ENCODE measurements around the gene INTS3. TPM values are rescaled to one million over a fixed set of nuclear protein-coding genes. Genes with fewer than 3 reads are reported as not detected.

INTS3 gene
- total and polyA plus RNA-seq, 11 donors, result 19.6 to 41.8 (median 30.7) TPM

- no peaks in the 10 kb centered on the region for H3K27me3 ChIP-seq
- TF ChIP-seq CTCF (IDR thresholded peaks at IDR 0.05) (peak; percentile 20 to 69 (median 54)), POLR2A (IDR thresholded peaks at IDR 0.05) (no peak)
- DNase-seq (peak in 1 of 5 donors; percentile 72), ATAC-seq (peak in 1 of 4 donors; percentile 45)
- peak overlapping the region; percentile 1 to 95 (median 82) for H3K27ac ChIP-seq
- H3K9me3 ChIP-seq, result no peaks in the 10 kb centered on the region
- peaks cover 8 to 89% (median 56%) of the 10 kb centered on the region in 12 donors for H3K4me1 ChIP-seq
- H3K4me3 ChIP-seq, result no peak overlapping the region
- WGBS, 4 donors, result 59 to 72% (median 63%) methylated on average over 17 to 21 of the region's 21 CpGs
- intact Hi-C loops (cut with DNase I), result loop anchor here in 9 of 10 donors (1.0 to 5.0 kb wide), 7 partner anchors 21 to 200 kb away; partner anchors contain the start of gene NPR1 (in 7 of the 9)
- peaks cover 0 to 60% (median 51%) of the 10 kb centered on the region in 9 donors for H3K36me3 ChIP-seq
Measured at GRCh38 chr1:153771841-153772593, 44.2 kb downstream of the INTS3 start.

- WGBS, 4 donors, result 52 to 68% (median 58%) methylated on average over 10 to 12 of the region's 12 CpGs
- Histone ChIP-seq H3K9me3 (no peaks in the 10 kb centered on the region), H3K27ac (peak overlapping the region; percentile 69 to 95 (median 84)), H3K4me3 (no peak overlapping the region), H3K27me3 (no peaks in the 10 kb centered on the region), H3K4me1 (peaks cover 8 to 92% (median 66%) of the 10 kb centered on the region in 12 donors), H3K36me3 (peaks cover 0 to 47% (median 38%) of the 10 kb centered on the region in 9 donors)
- ATAC-seq, result peak in 1 of 4 donors; percentile 41
- intact Hi-C loops (cut with DNase I), result loop anchor here in 7 of 10 donors (2.0 to 5.0 kb wide), 5 partner anchors 23 to 201 kb away; partner anchors contain the start of gene NPR1 (in 5 of the 7)
- DNase-seq, result peak in 1 of 5 donors; percentile 45
- TF ChIP-seq POLR2A (IDR thresholded peaks at IDR 0.05), result no peak
- TF ChIP-seq CTCF (IDR thresholded peaks at IDR 0.05), result no peak
Measured at GRCh38 chr1:153773096-153773921, 45.5 kb downstream of the INTS3 start.

GRCh38 chr1:153774026-153774595 is 46.3 kb downstream of the INTS3 start:
- TF ChIP-seq CTCF (IDR thresholded peaks at IDR 0.05) (no peak), POLR2A (IDR thresholded peaks at IDR 0.05) (no peak)
- intact Hi-C loops (cut with DNase I), result loop anchor here in 6 of 10 donors (2.0 to 5.0 kb wide), 4 partner anchors 13 to 202 kb away; partner anchors contain the start of gene NPR1 (in 3 of the 6)

More at GRCh38 chr1:153774026-153774595, 46.3 kb downstream of the INTS3 start:
- Histone ChIP-seq H3K36me3 (peaks cover 0 to 39% (median 34%) of the 10 kb centered on the region in 9 donors), H3K4me1 (peaks cover 8 to 89% (median 66%) of the 10 kb centered on the region in 12 donors), H3K27me3 (no peaks in the 10 kb centered on the region), H3K9me3 (no peaks in the 10 kb centered on the region), H3K27ac (peak overlapping the region in 11 of 12 donors; percentile 74 to 95 (median 86)), H3K4me3 (peak overlapping the region in 4 of 12 donors; percentile 77 to 91 (median 83))
- ATAC-seq (no peak), DNase-seq (no peak)
- WGBS, 4 donors, result 59 to 66% (median 62%) methylated on average over 8 of the region's 8 CpGs

All from heart left ventricle (tissue), 16 donors.